WERI-Rb-1 (cell line): ENCODE results near the gene CAB39L.

Experiments used
- DNase-seq: peaks from one replicate; pipeline ENCODE4 v3.0.0-alpha.2; 2020
- H3K27ac ChIP-seq: fragments of 250-450 bp; sonication (Bioruptor Pico); 2 replicates; pipeline ENCODE4 v1.5.1; 2020; ENCODE audit warnings: mild to moderate bottlenecking, moderate library complexity
- H3K27me3 ChIP-seq: fragments of 250-450 bp; sonication (Bioruptor Pico); 2 replicates; pipeline ENCODE4 v1.5.1; 2021; ENCODE audit warnings: mild to moderate bottlenecking, low read depth, moderate library complexity; ENCODE audit not compliant: insufficient read depth, severe bottlenecking
- H3K36me3 ChIP-seq: fragments of 250-450 bp; sonication (Bioruptor Pico); 2 replicates; pipeline ENCODE4 v1.5.1; 2020; ENCODE audit warnings: mild to moderate bottlenecking, moderate library complexity
- H3K4me3 ChIP-seq: 2 replicates; pipeline ENCODE4 v1.5.1; 2011; ENCODE audit warnings: low read depth, mild to moderate bottlenecking, control low read depth, low read length
- H3K9me3 ChIP-seq: fragments of 250-450 bp; sonication (Bioruptor Pico); 2 replicates; pipeline ENCODE4 v1.5.1; 2021; ENCODE audit warnings: mild to moderate bottlenecking, moderate library complexity; ENCODE audit not compliant: severe bottlenecking
- TF ChIP-seq, protein P1 (sequence below): IDR thresholded peaks from 2 replicates; pipeline ENCODE4 v1.5.1; 2011; ENCODE audit warnings: low read depth, mild to moderate bottlenecking, control low read depth, inconsistent platforms, low read length

CAB39L gene

DNA sequence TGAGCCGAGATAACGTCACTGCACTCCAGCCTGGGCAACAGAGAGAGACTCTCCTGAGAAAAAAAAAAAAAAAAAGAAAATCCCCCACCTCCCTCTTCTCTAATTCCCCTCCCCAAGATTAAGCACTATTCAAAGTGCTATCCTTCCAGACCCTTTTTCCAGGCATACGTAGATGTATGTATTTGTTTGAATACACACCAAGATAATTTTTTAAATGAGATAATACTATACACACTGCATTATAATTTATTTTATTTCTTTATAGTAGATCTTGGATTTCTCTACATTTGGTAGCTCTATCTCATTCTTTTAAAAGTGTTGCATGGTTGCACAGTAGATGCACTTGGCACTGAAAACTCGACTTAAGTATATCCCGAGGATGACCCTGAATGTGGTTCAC is 32.5 kb downstream of the CAB39L start:
- Histone ChIP-seq H3K36me3 (no peaks in the 10 kb centered on the region), H3K4me3 (no peak overlapping the region), H3K27ac (no peak overlapping the region), H3K27me3 (no peaks in the 10 kb centered on the region), H3K9me3 (no peaks in the 10 kb centered on the region)
- DNase-seq = no peak
- TF ChIP-seq, protein P1, sequence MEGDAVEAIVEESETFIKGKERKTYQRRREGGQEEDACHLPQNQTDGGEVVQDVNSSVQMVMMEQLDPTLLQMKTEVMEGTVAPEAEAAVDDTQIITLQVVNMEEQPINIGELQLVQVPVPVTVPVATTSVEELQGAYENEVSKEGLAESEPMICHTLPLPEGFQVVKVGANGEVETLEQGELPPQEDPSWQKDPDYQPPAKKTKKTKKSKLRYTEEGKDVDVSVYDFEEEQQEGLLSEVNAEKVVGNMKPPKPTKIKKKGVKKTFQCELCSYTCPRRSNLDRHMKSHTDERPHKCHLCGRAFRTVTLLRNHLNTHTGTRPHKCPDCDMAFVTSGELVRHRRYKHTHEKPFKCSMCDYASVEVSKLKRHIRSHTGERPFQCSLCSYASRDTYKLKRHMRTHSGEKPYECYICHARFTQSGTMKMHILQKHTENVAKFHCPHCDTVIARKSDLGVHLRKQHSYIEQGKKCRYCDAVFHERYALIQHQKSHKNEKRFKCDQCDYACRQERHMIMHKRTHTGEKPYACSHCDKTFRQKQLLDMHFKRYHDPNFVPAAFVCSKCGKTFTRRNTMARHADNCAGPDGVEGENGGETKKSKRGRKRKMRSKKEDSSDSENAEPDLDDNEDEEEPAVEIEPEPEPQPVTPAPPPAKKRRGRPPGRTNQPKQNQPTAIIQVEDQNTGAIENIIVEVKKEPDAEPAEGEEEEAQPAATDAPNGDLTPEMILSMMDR = no peak

DNA sequence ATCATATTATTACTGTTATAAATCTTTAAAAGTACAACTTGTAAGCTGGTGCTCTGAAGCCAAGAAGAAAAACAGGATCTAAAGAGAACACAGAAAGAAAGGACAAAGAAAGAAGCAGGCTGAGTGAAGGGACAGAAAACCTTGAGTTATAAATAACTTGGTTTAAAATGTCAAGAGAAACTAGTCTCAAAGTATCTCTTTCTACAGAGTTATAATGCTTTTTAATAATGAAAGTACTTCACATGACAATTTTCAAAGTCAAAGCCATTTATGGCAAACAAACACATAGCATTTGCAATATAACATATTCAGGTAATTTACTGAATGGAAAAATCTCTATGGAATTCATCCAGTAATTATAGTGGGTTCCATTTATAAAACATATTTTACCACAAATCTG is 33.4 kb downstream of the CAB39L start:
- TF ChIP-seq, protein P1 = no peak
- Histone ChIP-seq H3K27me3 (no peaks in the 10 kb centered on the region), H3K27ac (no peak overlapping the region), H3K4me3 (no peak overlapping the region), H3K9me3 (no peaks in the 10 kb centered on the region), H3K36me3 (no peaks in the 10 kb centered on the region)
- DNase-seq = no peak

GRCh38 chr13:49410006-49410405 is 33.9 kb downstream of the CAB39L start:
- Histone ChIP-seq H3K4me3 (no peak overlapping the region), H3K27ac (no peak overlapping the region), H3K9me3 (no peaks in the 10 kb centered on the region), H3K27me3 (no peaks in the 10 kb centered on the region), H3K36me3 (no peaks in the 10 kb centered on the region)
- DNase-seq = no peak
- TF ChIP-seq, protein P1 = no peak

DNA sequence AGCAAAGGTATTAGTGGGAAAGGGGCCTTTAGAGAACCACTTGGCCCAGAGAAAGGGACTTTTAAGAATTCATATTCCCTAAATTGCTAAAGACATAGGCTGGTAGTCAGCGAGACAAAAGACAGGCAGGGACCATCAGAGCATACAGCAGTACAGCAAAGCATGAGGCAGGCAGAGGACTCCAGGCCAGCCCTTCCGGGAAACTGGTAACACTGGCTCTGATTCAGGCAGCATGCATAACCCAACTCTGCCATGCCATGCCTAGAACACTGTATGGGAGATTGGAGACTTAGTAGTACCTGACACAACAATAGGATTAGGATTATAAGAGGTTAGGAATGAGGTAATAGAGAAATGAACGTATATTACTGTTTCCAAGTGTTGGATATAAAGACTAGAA is 34.9 kb downstream of the CAB39L start:
- Histone ChIP-seq H3K27me3 (no peaks in the 10 kb centered on the region), H3K36me3 (no peaks in the 10 kb centered on the region), H3K27ac (no peak overlapping the region), H3K4me3 (no peak overlapping the region), H3K9me3 (no peaks in the 10 kb centered on the region)
- TF ChIP-seq, protein P1 = no peak
- DNase-seq = no peak

GRCh38 chr13:49407936-49408335 is 35.9 kb downstream of the CAB39L start:
- no peaks in the 10 kb centered on the region for H3K36me3 ChIP-seq
- no peak overlapping the region for H3K27ac ChIP-seq
- no peaks in the 10 kb centered on the region for H3K9me3 ChIP-seq
- H3K27me3 ChIP-seq = no peaks in the 10 kb centered on the region
- TF ChIP-seq, protein P1 = no peak
- DNase-seq = no peak
- no peak overlapping the region for H3K4me3 ChIP-seq

GRCh38 chr13:49407068-49407467 is 36.8 kb downstream of the CAB39L start:
- no peaks in the 10 kb centered on the region for H3K27me3 ChIP-seq
- no peaks in the 10 kb centered on the region for H3K36me3 ChIP-seq
- H3K9me3 ChIP-seq = no peaks in the 10 kb centered on the region
- H3K4me3 ChIP-seq = no peak overlapping the region
- no peak for DNase-seq
- TF ChIP-seq, protein P1 = no peak
- H3K27ac ChIP-seq = no peak overlapping the region
